ENCODE data around the gene ZNF277. TPM values are rescaled to one million over a fixed set of nuclear protein-coding genes. Genes with fewer than 3 reads are reported as not detected.

Gene ZNF277
- total RNA-seq, 1 donor from 2014 or later = 17.0 TPM

GRCh38 chr7:112185005-112185834 lies 21.3 kb upstream of the ZNF277 start:
- ATAC-seq = no peak

GRCh38 chr7:112186300-112186699 lies 20.2 kb upstream of the ZNF277 start:
- ATAC-seq = no peak

DNA sequence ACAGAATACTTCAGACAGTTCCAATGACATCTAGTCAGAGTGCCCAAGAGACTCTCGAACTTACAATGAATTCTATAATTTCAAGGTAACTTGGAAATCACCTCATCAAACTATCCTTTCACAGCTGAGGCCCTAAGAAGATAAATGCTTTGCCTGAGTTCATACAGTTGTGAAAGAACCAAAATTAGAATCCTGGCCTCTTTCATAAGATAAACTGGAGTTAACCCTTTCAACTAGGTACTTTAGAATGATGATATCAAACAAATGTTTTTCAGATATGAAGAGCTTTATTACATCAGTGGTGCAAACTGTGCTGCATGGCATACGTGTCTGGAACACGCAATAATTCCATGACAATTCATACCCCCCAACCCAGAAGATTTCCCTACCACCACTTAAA lies 18.2 kb upstream of the ZNF277 start:
- no peak for ATAC-seq

DNA sequence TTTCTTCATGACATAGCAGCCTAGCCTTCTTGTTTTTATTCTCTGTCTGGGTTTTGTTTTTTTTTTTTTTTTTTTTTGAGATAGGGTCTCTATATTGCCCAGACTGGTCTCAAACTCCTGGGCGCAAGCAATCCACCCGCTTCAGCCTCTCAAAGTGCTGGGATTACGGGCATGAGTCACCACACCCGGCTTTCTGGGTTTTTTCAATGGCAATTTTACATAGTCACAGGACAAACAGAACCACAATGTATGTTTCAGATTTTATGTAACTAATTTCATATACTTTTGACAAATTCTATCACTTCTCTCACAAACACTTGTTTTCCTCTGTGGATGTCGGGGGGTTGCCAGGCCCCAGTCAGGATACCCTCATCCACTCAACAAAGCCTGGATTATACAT lies 16.8 kb upstream of the ZNF277 start:
- no peak for ATAC-seq

DNA sequence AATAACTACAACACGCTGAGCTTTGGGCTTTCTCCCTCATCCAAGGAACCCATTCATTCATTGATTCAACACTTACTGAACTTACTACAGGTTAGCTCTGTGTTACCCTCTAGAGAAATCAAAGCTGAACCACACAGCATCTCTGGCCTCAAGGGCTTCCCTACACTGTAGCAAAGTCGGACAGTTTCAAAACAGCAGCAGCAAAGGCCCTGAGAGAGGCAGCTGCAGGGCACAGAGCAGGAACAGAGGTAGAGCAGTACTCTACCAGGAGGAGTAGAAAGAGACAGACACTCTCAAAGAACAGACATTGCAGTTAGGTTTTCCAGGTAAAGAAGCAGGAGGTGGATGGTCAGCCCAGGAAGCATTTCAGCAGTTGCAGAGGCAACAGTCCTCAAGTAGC lies 16.4 kb upstream of the ZNF277 start:
- ATAC-seq = no peak

- peak; percentile 78 for ATAC-seq
Observed at GRCh38 chr7:112192236-112193154, 14.0 kb upstream of the ZNF277 start.

DNA sequence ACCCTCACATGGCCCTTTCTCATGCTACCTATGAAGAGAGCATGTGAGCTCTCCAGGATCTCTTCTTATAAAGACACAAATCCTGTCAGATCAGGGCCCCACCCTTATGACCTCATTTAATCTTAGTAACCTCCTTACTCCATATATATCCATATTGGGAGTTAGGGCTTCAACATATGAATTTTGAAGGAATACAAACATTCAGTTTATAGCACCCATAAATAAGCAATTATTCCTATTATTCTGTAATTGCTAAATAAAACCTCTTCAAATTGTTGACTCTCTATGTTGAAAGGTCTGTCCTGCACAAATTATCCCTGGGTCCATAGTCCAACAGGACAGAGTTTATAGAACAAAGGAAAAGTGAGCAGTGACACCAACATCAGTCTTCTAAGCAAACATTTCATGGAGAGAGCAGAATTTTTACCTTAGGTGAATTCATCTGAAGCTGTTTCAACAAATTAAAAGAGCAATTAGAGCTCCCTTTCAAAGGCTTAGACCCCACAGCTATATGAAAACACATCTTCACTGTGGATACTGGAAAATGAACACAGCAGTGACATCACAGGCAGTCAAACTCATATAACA lies 12.5 kb upstream of the ZNF277 start:
- ATAC-seq = peak; percentile 57

GRCh38 chr7:112195717-112196116 lies 10.8 kb upstream of the ZNF277 start:
- no peak for ATAC-seq

DNA sequence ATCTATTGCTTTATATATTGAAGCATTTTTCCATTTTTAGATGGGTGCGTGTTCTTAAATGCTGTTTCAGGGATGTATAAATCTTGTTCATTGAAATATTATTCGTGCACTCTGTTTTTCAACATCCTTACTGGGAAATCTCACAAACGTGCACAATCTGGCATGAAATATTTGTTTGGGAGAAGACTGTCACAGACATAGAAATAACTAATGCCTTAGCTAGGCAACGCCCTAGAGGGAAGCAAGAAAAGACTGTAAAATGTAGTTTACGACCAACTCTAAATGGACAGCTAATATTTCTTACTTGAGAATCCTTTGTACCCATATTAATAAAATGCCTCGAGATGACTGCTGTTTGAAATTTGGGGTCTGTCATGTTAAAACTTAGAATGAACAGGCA lies 9.2 kb upstream of the ZNF277 start:
- ATAC-seq = no peak

DNA sequence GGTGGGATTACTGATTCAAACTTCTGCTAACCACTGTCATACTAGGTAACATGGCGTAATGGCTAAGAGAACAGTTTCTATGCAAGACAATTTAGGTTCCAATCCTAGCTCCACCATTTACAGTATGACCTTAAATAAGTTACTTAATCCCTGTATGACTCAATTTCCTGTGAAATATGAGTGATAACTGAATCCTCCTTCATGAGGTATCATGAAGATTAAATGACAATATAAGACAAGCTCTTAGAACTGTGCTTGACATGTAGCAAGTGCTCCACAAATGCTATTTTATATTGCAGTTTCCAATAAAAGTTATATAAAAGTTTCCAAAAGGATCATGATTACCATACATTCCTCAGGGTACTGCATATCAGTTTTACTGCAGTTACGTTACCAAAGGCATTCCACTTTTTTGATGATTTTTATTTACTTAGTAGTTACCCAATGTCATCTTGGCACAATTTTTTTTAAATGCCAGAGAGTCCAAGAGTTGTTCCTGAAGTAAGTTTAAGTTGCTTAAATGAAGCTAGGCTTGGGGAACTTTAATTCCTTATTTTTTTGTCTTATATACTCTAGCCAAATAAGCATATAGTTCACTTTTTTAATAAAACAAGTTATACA lies 7.3 kb upstream of the ZNF277 start:
- no peak for ATAC-seq

DNA sequence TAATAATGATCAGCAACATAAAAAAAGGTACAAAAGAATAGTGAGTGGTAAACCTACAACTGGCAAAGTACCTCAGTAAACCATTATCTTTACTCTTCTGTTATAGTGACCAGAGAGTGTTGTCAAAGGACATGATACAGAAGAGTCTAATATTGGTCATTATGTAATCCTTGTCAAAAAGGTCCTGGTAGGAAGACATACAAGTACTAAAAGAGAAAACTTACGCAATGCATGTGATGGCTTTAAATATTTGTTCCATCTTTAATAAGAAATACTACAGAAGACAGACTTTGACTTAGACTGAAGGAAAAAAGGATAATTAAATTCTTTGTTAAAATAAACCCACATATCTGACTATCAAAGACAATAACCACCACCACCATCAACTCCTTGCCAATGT lies 6.8 kb upstream of the ZNF277 start:
- no peak for ATAC-seq

DNA sequence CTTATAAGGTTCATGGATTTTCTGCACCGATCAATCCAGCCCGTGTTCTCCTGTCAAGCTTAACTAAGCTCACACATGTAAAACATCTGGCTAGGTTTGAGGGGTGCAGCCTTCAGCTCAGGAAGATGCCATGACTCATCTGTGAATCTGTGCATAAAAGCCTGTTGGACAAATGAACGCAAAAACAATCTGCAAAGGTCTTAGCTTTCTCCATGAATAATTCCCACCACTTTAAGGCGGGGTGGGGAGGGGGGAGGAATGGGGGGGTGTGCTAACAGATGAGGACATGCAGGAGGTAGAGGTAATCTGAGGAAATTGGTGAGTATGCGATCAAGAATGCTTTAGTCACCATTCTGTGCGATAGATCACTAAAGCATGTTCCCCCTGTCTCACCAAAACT lies 5.1 kb upstream of the ZNF277 start:
- peak; percentile 22 for ATAC-seq

DNA sequence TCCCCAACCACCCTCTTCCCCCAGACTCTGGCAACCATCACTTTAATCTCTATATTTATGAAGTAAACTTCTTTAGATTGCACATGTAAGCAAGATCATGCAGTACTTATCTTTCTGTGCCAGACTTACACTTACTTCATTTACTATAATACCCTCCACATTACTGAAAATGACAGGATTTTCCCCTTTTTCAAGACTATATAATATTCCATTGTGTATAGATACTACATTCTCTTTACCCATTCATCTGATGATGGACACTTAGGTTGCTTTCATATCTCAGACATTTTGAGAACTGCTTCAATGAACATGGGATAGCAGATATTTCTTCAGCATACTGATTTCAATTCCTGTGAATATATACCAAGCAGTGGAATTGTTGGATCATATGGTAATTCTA lies 4.7 kb upstream of the ZNF277 start:
- ATAC-seq = no peak

- no peak for ATAC-seq
Observed at GRCh38 chr7:112202816-112203215, 3.7 kb upstream of the ZNF277 start.

DNA sequence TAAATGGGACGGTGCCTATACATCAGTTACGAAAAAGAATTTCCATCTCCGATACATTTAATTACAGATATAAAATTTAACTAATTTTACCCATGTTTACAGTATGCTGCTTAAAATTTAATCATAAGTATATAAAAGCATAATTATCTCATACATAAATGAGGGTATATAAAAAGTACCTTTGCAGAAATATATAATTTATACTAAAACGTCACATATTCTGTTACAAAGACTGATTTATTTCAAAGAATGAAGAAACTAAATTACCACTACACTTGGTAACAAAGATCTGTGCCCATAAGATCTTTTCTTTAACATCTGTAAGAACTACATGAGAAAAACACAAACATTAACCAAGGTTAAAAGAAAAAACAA lies 3.1 kb upstream of the ZNF277 start:
- no peak for ATAC-seq

- ATAC-seq = no peak
Observed at GRCh38 chr7:112204499-112205342, 1.8 kb upstream of the ZNF277 start.

GRCh38 chr7:112205343-112206237 lies 905 bp upstream of the ZNF277 start:
- peak; percentile 36 for ATAC-seq

DNA sequence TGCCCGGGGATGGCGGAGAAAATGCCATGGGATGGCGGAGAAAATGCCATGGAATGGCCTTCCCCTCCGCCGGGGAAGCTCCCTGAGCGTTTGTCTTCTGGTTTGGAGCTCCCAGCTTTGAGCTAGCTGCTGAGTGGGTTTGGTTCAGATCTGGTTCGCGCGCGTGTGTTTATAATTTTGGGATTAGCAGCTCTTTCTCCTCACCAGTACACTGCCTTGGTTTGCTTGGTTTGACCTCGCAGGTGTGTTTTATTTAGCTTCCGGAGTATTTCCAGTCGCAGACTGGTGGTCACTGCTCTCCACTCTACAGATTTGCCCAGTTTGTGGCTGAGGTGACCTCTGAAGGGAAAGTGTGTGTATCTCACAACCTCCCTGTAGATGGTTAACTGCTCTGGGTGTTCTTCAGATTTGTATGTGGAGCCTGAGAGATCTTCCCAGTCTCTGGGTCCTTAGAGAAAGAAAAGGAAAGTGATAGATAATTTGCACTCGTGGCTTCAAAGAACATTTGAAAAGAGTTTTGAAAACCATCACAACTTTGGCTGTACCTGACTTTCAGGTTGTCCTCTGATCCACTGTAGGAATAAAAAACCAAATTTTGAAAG lies 597 bp downstream of the ZNF277 start:
- no peak for ATAC-seq

- no peak for ATAC-seq
Observed at GRCh38 chr7:112207765-112208164, 1.3 kb downstream of the ZNF277 start.

GRCh38 chr7:112211348-112211907 lies 4.9 kb downstream of the ZNF277 start:
- no peak for ATAC-seq
